ENCODE data around the gene RALGPS1.

RALGPS1 gene

DNA sequence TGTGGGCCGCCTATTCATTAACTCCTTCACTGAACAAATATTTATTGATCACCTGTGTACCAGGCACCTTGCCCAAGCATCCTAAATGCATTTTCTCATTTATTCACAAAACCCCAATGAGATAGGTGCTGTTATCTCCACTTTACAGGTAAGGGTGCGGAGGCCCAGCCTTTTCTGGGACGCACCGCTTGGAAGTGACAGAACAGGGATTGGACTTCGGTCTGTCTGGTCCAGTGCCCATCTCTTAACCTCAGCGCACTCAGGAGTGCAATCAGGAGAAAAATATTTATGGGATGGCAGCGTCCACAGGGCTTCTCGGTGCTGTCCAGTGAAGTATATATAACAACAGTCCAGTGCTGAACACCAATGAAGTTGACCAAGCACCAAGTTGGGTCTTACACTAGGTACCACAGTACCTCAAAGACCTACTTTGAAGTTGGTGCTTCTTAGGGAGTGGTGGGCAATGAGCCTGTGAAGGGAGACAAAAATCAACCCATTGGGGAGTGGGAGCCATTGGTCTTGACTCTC, 331.1 kb downstream of the RALGPS1 start:
- Histone ChIP-seq H2AFZ (ENCODE audit: low read length) (peak overlapping the region; percentile 38), H3K9ac (ENCODE audit: low read length) (peak overlapping the region; percentile 9; the same call in 1 of the 2 replicates)
- DNase-seq: no peak

DNA sequence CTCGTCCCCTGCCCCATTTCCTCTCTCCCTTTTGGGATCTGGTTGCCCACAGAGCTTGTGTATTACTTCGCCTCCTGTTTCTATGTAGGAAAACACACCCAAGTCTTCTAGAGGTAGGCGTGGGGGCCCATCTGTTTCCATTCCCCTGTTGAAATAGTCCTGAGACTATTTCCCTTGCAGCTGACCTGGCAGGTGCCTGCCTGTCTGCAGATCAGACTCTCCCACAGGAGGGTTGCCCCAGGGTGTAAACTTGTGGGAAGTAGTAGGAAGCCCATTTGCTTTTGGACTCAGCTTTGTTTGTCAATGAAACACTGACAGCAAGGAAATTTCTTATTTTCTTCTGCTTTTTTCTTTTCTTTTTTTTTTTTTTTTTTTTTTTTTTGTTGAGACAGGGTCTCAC, 333.7 kb downstream of the RALGPS1 start:
- TF ChIP-seq, protein P1, sequence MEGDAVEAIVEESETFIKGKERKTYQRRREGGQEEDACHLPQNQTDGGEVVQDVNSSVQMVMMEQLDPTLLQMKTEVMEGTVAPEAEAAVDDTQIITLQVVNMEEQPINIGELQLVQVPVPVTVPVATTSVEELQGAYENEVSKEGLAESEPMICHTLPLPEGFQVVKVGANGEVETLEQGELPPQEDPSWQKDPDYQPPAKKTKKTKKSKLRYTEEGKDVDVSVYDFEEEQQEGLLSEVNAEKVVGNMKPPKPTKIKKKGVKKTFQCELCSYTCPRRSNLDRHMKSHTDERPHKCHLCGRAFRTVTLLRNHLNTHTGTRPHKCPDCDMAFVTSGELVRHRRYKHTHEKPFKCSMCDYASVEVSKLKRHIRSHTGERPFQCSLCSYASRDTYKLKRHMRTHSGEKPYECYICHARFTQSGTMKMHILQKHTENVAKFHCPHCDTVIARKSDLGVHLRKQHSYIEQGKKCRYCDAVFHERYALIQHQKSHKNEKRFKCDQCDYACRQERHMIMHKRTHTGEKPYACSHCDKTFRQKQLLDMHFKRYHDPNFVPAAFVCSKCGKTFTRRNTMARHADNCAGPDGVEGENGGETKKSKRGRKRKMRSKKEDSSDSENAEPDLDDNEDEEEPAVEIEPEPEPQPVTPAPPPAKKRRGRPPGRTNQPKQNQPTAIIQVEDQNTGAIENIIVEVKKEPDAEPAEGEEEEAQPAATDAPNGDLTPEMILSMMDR (IDR thresholded peaks at IDR 0.05; ENCODE audit: low read length): no peak
- TF ChIP-seq EZH2 (optimal IDR thresholded peaks at IDR 0.05; ENCODE audit: low read depth, low read length): no peak
- no peak for TF ChIP-seq EZH2phosphoT487 (IDR thresholded peaks at IDR 0.05; ENCODE audit: low read length)
- no peaks in the 10 kb centered on the region for H3K36me3 ChIP-seq (replicated peaks; ENCODE audit: insufficient read depth, low read length)
- H3K9me2 ChIP-seq (replicated peaks; ENCODE audit: insufficient read depth, low read length): no peaks in the 10 kb centered on the region
- H3K27ac ChIP-seq (ENCODE audit: low read length): no peak overlapping the region
- H3K4me1 ChIP-seq (ENCODE audit: low read length): peaks cover 4% of the 10 kb centered on the region; the same call in 1 of the 2 replicates
- no peaks in the 10 kb centered on the region for H3F3A ChIP-seq (ENCODE audit: insufficient read depth, low read length)
- no peak overlapping the region for H2AFZ ChIP-seq (ENCODE audit: low read length)
- H3K4me2 ChIP-seq (ENCODE audit: low read depth, low read length): no peak overlapping the region
- H3K9ac ChIP-seq (ENCODE audit: low read length): no peak overlapping the region
- no peak overlapping the region for H3K4me3 ChIP-seq (ENCODE audit: low read length)
- H3K79me2 ChIP-seq (ENCODE audit: low read length): no peaks in the 10 kb centered on the region
- H3K27me3 ChIP-seq (replicated peaks; ENCODE audit: insufficient read depth, low read length): no peaks in the 10 kb centered on the region
- H3K9me3 ChIP-seq (replicated peaks; ENCODE audit: insufficient read depth, low read length): no peaks in the 10 kb centered on the region
- no peak for DNase-seq
- no peaks in the 10 kb centered on the region for H4K20me1 ChIP-seq (ENCODE audit: insufficient read depth, low read length)

More for the DNA sequence above, 331.1 kb downstream of the RALGPS1 start:
- Histone ChIP-seq H3K36me3 (replicated peaks; ENCODE audit: insufficient read depth, low read length) (no peaks in the 10 kb centered on the region), H3K4me2 (ENCODE audit: low read depth, low read length) (peak overlapping the region; percentile 94), H3K27me3 (replicated peaks; ENCODE audit: insufficient read depth, low read length) (no peaks in the 10 kb centered on the region), H3K27ac (ENCODE audit: low read length) (no peak overlapping the region), H3K9me2 (replicated peaks; ENCODE audit: insufficient read depth, low read length) (no peaks in the 10 kb centered on the region), H3F3A (ENCODE audit: insufficient read depth, low read length) (no peaks in the 10 kb centered on the region), H3K9me3 (replicated peaks; ENCODE audit: insufficient read depth, low read length) (no peaks in the 10 kb centered on the region), H3K4me1 (ENCODE audit: low read length) (peaks cover 4% of the 10 kb centered on the region; the same call in 1 of the 2 replicates), H3K79me2 (ENCODE audit: low read length) (no peaks in the 10 kb centered on the region), H3K4me3 (ENCODE audit: low read length) (peak overlapping the region; percentile 68), H4K20me1 (ENCODE audit: insufficient read depth, low read length) (no peaks in the 10 kb centered on the region)
- TF ChIP-seq EZH2 (optimal IDR thresholded peaks at IDR 0.05; ENCODE audit: low read depth, low read length) (no peak), EZH2phosphoT487 (IDR thresholded peaks at IDR 0.05; ENCODE audit: low read length) (no peak)
- TF ChIP-seq, protein P1 (IDR thresholded peaks at IDR 0.05; ENCODE audit: low read length): no peak

DNA sequence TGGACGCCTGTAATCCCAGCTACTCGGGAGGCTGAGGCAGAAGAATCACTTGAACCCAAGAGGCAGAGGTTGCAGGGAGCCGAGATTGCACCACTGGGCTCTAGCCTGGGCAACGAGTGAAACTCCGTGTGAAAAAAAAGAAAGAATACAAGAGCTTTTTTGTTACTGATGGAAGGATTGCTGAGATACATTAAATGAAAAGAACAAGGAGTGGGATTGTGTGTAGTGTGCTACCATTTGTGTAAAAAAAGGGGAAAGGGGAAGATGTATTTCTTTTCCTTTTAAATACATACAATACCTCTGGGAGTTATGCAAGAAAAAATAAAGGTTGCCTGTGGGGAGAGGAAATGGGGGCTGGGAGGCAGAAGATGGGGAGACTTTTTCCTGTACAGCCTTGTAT, 335.3 kb downstream of the RALGPS1 start:
- Histone ChIP-seq H2AFZ (ENCODE audit: low read length) (no peak overlapping the region), H4K20me1 (ENCODE audit: insufficient read depth, low read length) (no peaks in the 10 kb centered on the region), H3K9me2 (replicated peaks; ENCODE audit: insufficient read depth, low read length) (no peaks in the 10 kb centered on the region), H3K79me2 (ENCODE audit: low read length) (no peaks in the 10 kb centered on the region), H3F3A (ENCODE audit: insufficient read depth, low read length) (no peaks in the 10 kb centered on the region), H3K4me1 (ENCODE audit: low read length) (0 out of 2 replicates have a peak, but pooled peaks cover under 1% of the 10 kb centered on the region), H3K36me3 (replicated peaks; ENCODE audit: insufficient read depth, low read length) (no peaks in the 10 kb centered on the region), H3K9ac (ENCODE audit: low read length) (no peak overlapping the region), H3K4me3 (ENCODE audit: low read length) (no peak overlapping the region), H3K27me3 (replicated peaks; ENCODE audit: insufficient read depth, low read length) (no peaks in the 10 kb centered on the region), H3K4me2 (ENCODE audit: low read depth, low read length) (no peak overlapping the region), H3K9me3 (replicated peaks; ENCODE audit: insufficient read depth, low read length) (no peaks in the 10 kb centered on the region), H3K27ac (ENCODE audit: low read length) (no peak overlapping the region)
- TF ChIP-seq, protein P1 (IDR thresholded peaks at IDR 0.05; ENCODE audit: low read length): no peak
- no peak for TF ChIP-seq EZH2 (optimal IDR thresholded peaks at IDR 0.05; ENCODE audit: low read depth, low read length)
- no peak for TF ChIP-seq EZH2phosphoT487 (IDR thresholded peaks at IDR 0.05; ENCODE audit: low read length)
- DNase-seq: no peak
